ENCODE data around the gene GABBR2. TPM values are rescaled to one million over a fixed set of nuclear protein-coding genes. Genes with fewer than 3 reads are reported as not detected.

The GABBR2 gene
- total and polyA plus RNA-seq, 2 of the 8 experiments (the other 6 are each of a cell fraction or from before 2014, with no cell fraction given): 0.50 to 1.2 TPM

DNA sequence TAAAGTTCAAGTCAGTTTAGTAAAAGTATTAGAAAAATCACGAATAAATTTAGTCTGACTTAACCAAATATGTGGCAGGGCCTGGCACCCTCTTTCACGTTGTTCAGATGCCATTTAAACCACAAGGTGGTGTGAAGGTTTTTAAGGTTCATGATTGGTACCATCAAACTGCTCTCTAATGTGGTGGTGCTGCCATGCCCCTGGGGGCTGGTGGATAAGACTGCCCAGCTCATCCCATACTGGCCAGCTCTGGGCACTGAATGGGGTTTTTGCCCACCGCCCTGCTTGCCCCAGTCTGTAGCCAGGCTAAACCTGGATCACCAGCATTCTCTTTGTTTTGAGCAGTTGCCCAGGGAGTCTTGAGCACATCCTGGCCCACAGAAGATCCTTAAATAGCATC, 159.3 kb downstream of the GABBR2 start (continued):
- TF ChIP-seq SP1 (IDR thresholded peaks at IDR 0.05; ENCODE audit: low read depth, low read length) (no peak), TAF7 (optimal IDR thresholded peaks at IDR 0.05; ENCODE audit: borderline replicate concordance, low read depth, low read length) (no peak), TCF12 (IDR thresholded peaks at IDR 0.05; ENCODE audit: low read depth, low read length) (no peak), SRF (IDR thresholded peaks at IDR 0.05; ENCODE audit: low read depth, low read length) (no peak), GABPA (IDR thresholded peaks at IDR 0.05; ENCODE audit: borderline replicate concordance, insufficient read depth, low read length) (no peak), EZH2 (IDR thresholded peaks at IDR 0.05; ENCODE audit: low read depth, low read length, severe bottlenecking) (no peak), MAFK (IDR thresholded peaks at IDR 0.05; ENCODE audit: low read depth, low read length) (no peak)
- TF ChIP-seq, protein P1, sequence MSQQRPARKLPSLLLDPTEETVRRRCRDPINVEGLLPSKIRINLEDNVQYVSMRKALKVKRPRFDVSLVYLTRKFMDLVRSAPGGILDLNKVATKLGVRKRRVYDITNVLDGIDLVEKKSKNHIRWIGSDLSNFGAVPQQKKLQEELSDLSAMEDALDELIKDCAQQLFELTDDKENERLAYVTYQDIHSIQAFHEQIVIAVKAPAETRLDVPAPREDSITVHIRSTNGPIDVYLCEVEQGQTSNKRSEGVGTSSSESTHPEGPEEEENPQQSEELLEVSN (IDR thresholded peaks at IDR 0.05): no peak

Measured in H1 (cell line).